WI38 (cell line): ENCODE data around the gene GATA5.

Experiments
- H3K4me3 ChIP-seq: 2 replicates; pipeline ENCODE4 v1.5.1; 2011; ENCODE audit warnings: low read depth, mild to moderate bottlenecking, control low read depth, low read length
- TF ChIP-seq, protein P1 (sequence below): IDR thresholded peaks from 2 replicates; pipeline ENCODE4 v1.5.1; 2012; ENCODE audit warnings: low read depth, mild to moderate bottlenecking, control low read depth, low read length

GATA5 gene

DNA sequence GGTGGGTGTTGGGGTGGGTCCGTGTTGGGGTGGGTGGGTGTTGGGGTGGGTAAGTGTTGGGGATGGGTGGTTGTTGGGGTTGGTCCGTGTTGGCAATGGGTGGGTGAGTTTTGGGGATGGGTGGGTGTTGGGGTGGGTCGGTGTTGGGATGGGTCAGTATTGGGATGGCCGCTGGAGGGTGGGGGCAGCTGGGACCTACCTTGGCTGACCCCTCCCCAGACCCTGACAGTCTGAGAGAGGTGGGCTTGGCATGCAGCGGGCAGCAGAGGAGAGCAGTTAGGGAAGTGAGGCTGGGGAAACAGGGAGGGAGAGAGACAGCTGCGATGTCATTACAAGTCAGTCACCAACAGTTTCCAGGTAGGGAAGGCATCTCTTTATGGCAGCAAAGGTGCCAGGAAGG lies 23.1 kb upstream of the GATA5 start:
- TF ChIP-seq, protein P1, sequence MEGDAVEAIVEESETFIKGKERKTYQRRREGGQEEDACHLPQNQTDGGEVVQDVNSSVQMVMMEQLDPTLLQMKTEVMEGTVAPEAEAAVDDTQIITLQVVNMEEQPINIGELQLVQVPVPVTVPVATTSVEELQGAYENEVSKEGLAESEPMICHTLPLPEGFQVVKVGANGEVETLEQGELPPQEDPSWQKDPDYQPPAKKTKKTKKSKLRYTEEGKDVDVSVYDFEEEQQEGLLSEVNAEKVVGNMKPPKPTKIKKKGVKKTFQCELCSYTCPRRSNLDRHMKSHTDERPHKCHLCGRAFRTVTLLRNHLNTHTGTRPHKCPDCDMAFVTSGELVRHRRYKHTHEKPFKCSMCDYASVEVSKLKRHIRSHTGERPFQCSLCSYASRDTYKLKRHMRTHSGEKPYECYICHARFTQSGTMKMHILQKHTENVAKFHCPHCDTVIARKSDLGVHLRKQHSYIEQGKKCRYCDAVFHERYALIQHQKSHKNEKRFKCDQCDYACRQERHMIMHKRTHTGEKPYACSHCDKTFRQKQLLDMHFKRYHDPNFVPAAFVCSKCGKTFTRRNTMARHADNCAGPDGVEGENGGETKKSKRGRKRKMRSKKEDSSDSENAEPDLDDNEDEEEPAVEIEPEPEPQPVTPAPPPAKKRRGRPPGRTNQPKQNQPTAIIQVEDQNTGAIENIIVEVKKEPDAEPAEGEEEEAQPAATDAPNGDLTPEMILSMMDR = no peak
- no peak overlapping the region for H3K4me3 ChIP-seq

DNA sequence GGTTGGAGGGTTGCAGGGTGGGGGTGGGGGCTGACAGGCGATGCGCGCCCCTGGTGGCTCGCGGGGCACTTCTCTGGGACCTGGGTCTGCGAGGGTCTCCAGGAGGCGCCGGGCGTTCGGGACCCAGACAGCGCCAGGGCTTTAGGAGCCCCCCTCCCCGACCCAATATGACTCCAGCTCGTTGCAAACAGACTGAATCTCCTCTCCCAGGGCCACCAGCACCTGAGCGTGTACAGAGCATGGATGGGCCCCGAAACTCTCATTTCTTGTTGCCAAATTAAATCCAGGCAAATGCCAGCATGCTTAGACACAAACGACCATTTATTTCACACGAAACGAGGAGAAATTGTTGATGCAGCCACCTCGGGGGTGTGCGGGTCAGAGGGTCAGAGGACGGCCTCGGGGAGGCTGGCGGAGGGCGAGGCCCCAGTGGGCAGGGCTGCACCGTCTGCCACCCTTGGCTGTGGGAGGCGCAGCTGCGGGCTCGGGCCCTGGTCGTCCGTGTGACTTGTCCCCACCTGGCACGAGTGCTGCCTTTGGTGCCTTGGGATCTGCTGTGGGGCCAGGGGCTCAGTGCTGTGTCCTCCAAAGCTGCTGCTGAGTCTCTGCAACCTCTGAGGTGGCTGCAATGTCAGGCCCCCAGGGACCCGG lies 20.9 kb upstream of the GATA5 start:
- TF ChIP-seq, protein P1 = peak; percentile 40
- H3K4me3 ChIP-seq = no peak overlapping the region

DNA sequence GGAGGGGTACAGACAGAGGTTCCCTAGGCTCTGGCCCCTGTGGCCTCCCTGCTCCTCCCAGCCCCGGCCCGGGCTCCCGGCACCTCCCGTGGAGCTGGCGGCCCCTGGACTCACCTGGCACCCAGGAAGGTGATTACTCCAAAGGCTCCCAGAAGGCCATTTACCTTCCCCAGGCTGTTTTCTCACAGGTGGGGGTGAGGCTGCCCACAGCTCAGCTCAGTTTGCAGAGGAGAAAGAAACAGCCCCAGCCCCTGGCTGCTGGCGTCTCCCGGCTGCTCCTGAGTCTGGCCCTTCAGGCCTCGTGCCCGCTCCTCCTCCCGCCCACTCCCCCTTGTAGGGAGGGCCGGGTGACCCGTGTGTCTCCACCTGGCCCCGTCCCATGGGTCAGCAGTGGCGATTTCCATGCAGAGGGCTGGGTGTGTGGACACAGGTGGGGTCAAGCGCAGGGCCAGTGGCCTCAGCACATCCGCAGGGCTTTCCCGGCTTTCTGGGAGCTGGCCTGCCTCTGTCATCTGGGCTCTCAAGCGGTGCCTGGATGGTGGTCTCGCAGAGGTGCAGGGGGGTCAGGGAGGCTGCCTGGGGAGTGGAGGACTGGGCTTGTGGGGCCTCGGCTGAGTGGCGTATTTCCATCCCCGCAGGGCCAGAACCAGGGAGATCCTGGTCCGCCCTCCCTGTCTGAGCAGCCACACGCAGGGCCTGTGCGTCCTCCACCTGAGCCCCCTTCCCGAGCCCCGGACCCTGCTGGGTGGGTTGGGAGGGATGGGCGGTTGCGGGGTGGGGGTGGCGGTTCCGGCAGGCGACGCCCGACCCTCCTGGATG lies 20.2 kb upstream of the GATA5 start:
- TF ChIP-seq, protein P1 = no peak
- no peak overlapping the region for H3K4me3 ChIP-seq

DNA sequence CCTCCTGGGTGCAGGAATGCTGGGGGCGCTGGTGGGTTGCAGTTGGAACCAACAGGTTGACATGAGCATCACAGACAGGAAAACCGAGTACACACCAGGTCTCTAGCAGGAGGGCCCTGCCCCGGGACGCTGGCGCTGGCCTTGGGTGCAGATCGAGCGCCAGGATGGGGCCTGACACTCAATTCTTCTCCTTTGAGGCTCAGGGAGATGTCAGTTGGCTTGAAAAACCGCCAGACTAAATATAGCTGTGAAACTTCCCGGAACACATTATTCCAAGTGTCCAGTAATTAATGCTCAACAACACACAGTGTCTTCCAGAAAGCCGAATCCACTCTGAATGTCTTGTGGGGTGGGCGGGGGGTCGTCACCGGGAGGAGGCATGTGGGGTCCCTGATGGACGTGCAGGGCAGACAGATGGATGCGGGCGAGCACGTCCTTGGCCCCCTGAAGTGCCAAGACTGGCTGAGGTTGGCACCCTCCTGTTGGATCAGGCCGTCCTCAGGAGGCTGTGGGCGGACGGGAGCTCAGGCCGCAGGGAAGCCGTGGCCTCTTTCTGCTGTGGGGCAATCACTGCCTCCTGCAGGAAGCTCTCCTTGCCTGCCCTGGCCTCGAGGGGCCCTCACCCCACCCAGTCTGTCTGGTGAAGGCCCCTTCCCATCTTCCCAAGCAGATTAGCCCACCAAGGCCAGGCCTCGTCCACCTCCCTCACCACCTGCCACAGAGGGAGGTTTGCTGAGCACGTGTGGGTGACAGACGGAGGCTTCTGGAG lies 19.4 kb upstream of the GATA5 start:
- H3K4me3 ChIP-seq = no peak overlapping the region
- TF ChIP-seq, protein P1 = no peak

DNA sequence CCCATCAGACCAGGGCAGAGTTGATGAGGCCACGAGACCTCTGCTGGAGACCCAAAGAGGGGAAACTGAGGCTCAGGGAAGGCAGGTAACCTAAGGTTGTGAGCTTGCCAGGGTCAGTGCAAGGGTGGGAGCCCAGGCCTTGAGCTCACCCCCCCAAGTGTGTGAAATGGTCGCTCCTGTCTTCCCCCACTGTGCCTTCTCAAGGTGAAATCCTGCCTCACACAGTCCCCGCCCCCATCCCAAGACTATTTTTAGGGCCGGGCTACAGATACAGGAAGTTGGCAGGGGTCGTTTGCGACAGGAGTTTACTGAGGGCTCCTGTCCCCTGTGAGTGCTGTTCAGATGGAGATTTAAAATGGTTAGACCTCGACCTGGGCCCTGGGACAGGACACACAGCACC lies 18.7 kb upstream of the GATA5 start:
- TF ChIP-seq, protein P1 = no peak
- H3K4me3 ChIP-seq = no peak overlapping the region

DNA sequence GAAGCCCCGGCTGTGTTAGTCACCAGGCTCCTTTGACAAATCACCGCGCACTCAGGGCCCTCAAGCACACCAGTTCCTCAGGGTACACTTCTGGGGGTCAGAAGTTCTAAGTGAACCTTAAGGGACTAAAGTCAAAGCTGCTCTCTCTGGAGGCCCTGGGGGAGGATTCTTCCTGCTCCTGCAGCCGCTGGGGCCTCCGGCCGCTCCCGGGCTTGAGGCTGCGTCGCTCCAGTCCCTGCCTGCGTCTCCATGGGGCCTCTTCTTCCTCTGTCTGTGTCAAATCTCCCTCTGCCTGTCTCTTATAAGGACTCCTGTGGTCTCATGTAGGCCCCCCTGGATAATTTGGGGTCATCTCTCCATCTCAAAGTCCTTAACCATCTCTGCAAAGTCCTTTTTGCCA lies 18.1 kb upstream of the GATA5 start:
- H3K4me3 ChIP-seq = no peak overlapping the region
- TF ChIP-seq, protein P1 = no peak
